ENCODE data around the gene DNAAF8.

DNAAF8 gene

GRCh38 chr16:4734063-4734729 is at the start of gene DNAAF8, which contains the start of gene ANKS3:
Gene DNAAF8, plus strand, starts transcription at chr16:4734537. Its CDS starts 1,978 bp downstream, at chr16:4736515.
Gene ANKS3, minus strand, starts transcription at chr16:4734271. Its CDS starts 4,122 bp downstream, at chr16:4730149.
- DNase-seq (ENCODE audit: low spot score), result peak; percentile 75

GRCh38 chr16:4684763-4685162 is 49.6 kb upstream of the DNAAF8 start:
- DNase-seq (ENCODE audit: low spot score), result no peak

GRCh38 chr16:4685292-4685691 is 49.0 kb upstream of the DNAAF8 start:
- no peak for DNase-seq (ENCODE audit: low spot score)

- DNase-seq (ENCODE audit: low spot score), result no peak
Measured at GRCh38 chr16:4685776-4686496, 48.4 kb upstream of the DNAAF8 start.

- no peak for DNase-seq (ENCODE audit: low spot score)
Measured at GRCh38 chr16:4686497-4687210, 47.7 kb upstream of the DNAAF8 start.

- no peak for DNase-seq (ENCODE audit: low spot score)
Measured at GRCh38 chr16:4687416-4687815, 46.9 kb upstream of the DNAAF8 start.

- DNase-seq (ENCODE audit: low spot score), result no peak
Measured at GRCh38 chr16:4687946-4688673, 46.2 kb upstream of the DNAAF8 start.

- no peak for DNase-seq (ENCODE audit: low spot score)
Measured at GRCh38 chr16:4688674-4689045, 45.7 kb upstream of the DNAAF8 start.

GRCh38 chr16:4689091-4689671 is 45.2 kb upstream of the DNAAF8 start:
- no peak for DNase-seq (ENCODE audit: low spot score)

GRCh38 chr16:4689864-4690704 is 44.3 kb upstream of the DNAAF8 start:
- DNase-seq (ENCODE audit: low spot score), result no peak

- DNase-seq (ENCODE audit: low spot score), result no peak
Measured at GRCh38 chr16:4690946-4691665, 43.2 kb upstream of the DNAAF8 start.

GRCh38 chr16:4691666-4692412 is 42.5 kb upstream of the DNAAF8 start:
- no peak for DNase-seq (ENCODE audit: low spot score)

GRCh38 chr16:4692460-4693295 is 41.7 kb upstream of the DNAAF8 start:
- no peak for DNase-seq (ENCODE audit: low spot score)

GRCh38 chr16:4693296-4693955 is 40.9 kb upstream of the DNAAF8 start, which contains the start of gene NUDT16L1:
Gene NUDT16L1, plus strand, starts transcription at chr16:4693562. Its CDS starts 165 bp downstream, at chr16:4693727.
- peak; percentile 96 for DNase-seq (ENCODE audit: low spot score)

- peak; percentile 59 for DNase-seq (ENCODE audit: low spot score)
Measured at GRCh38 chr16:4693956-4694641, 40.2 kb upstream of the DNAAF8 start.

- no peak for DNase-seq (ENCODE audit: low spot score)
Measured at GRCh38 chr16:4694642-4695451, 39.5 kb upstream of the DNAAF8 start.

Measured in CD4-positive, alpha-beta T cell treated with Interleukin-2 at 100 ng/mL for 4 hours (primary cell).